Effector CD4-positive, alpha-beta T cell (primary cell): ENCODE results near the gene CHMP5.

Experiments used
- DNase-seq: peaks from one replicate; pipeline ENCODE4 v3.0.0-alpha.2; 2020
- total RNA-seq: gene quantifications from one replicate; lab custom pipeline; 2026; lab: John Stamatoyannopoulos, UW

The CHMP5 gene
- 23.1 reads per million, percentile 50 among the genes with 10 or more reads in this experiment for total RNA-seq

DNA sequence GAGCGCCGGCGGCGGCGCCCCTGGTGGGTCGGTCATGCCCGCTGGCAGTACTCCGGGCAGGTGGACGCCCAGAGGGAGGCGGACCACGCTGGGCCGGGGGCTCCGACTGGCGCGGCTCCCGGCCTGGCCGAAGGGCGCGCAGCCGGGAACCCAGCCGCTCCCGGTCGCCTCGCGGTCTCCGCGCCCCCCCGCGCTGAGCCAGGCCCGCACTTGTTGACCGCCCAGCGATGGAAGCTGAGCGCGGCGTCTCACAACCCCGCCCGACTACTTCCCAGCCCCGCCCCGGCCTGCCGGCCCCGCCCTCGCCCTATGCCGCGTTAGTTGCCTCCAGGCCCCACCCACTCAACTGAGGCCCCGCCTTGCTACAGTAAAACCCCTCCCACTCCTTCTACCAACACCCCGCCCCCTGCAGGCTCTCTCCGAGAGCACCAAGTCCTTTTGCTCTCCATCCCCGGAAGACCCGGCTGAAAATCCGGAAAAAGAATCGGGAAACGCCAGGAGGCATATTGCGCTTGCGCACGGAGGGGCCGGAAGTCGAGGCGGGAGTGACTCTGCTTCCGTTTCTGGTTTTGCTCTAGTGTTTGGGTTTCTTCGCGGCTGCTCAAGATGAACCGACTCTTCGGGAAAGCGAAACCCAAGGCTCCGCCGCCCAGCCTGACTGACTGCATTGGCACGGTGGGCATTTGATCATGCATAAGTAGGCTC lies at the start of gene CHMP5, which contains the start of gene BAG1:
Gene CHMP5, plus strand, starts transcription at position 577 of the 705 bp plus-strand sequence. Its CDS starts 30 bp downstream, at position 607.
Gene BAG1, minus strand, starts transcription at position 236 of the 705 bp plus-strand sequence.
- DNase-seq: peak; percentile 98

DNA sequence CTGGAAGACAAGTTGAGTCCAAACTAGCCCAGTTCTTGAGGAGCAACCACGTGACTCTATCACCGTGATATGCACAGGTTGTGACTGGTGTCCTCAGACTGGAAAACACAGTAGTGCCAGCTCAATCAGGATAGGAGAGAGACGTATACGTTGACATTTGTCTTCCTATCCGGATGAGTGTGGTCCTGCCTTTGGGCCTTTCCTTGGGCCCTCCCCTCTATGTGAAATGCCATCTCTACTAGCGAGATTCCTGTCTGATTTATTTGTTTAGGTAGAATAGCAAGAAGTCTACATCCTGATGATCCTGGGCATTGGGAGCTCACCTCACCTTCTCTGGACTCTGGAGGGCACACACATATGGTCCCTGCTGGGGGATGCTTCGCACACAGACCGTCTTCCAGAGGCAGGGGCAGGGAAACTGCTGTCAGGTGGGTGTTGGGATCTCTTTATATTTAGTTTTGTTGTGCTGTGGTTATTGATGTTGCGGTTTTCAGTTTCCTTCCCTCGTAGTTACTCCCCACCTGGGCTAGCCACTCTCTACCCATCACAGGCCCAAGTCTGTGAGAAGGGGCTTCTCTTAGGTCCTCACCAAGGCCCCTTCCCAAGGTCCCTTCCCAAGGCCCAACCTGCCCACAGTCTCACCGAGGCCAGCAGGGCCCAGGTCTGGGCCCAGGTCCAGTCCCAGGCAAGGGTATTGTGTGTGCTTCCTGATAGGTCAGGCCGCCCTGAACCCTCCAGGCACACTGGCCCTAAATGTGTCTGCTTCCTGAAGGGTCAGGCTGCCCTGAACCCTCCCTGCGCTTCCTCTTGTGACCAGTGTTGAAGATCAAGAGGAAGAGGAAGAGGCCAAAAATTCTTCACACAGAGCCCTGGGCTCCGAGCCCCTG lies 43.9 kb upstream of the CHMP5 start:
- no peak for DNase-seq

DNA sequence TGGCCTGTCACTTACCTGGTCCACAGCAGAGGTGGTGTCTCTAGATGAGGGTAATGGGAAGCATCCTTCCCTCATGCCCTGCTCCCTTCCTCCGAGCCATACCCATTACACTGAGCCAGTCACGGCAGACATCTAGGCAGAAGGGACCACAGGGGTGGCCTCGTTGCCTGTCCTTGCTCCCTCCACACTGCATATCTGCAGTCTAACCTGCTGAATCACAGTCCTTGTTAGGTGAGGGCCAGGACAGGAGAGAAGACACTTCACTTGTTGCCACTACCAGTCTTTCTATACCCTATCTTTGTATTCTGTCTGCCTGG lies 43.3 kb upstream of the CHMP5 start:
- no peak for DNase-seq

DNA sequence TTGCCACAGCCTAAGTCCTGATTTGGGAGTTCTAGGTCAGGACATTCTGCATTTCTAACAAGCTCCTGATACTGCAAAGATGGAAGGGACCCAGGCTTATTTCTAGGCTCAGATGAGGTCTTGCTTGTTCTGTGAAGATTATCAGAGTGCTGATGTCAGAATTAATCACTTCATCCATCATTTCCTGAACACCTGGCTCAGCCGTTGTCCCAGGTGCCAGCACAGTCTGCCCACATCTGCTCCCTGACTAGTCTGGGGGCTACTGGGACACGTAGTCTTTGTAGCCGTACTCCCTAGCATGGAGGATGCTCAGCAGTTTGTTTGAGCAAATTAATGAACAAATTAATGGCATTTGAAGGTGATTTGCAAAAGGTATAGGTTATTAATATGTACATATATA lies 42.8 kb upstream of the CHMP5 start:
- no peak for DNase-seq

DNA sequence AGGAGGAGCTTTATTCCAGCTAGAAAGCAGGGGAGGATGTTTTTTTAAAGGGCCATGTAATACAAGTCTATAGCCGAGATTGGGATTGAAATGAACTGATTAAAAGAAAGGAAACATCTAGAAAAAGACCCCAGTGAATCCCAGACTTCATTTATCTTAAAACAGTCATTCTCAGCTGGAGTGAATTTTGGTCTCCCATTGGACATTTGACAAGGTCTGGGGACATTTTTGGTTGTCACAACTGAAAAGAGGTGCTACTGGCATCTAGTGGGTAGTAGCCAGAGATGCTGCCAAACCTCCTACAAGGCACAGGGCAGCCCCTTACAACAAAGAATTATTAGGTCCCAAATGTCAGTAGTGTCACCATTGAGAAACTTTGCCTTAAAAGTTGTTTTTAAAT lies 41.2 kb upstream of the CHMP5 start:
- DNase-seq: no peak

- DNase-seq: peak; percentile 65
Observed at GRCh38 chr9:33225319-33226147, 39.3 kb upstream of the CHMP5 start.

DNA sequence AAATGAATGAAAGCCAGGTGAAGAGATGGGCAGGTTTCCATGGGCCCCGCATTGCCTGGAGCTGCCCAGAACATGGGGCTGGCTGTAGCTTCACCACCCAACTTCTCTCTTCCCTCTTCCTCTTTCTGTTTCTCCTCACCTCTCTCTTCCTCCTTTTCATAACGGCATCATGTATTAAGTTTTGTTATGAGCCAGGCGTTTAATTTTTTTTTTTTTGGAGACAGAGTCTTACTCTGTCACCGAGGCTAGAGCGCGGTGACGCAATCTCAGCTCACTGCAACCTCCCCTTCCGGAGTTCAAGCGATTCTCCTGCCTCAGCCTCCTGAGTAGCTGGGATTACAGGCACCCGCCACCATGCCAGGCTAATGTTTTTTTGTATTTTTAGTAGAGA lies 37.8 kb upstream of the CHMP5 start:
- no peak for DNase-seq

DNA sequence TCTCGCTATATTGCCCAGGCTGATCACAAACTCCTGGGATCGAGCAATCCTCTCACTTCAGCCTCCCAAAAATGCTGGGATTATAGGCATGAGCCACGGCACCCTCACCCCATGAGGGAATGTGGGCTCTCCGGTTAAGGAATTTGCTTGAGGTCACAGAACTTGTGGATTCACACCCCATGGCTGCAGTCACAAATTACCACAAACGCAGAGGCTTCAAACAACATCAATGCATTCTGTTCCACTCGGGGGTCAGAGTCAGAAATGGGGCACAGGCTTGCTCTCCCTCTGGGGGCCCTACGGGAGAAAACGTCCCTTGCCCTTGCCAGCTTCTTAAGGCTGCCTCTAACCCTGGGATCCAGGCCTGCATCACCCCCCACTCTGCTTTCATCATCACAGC lies 37.1 kb upstream of the CHMP5 start:
- DNase-seq: no peak

DNA sequence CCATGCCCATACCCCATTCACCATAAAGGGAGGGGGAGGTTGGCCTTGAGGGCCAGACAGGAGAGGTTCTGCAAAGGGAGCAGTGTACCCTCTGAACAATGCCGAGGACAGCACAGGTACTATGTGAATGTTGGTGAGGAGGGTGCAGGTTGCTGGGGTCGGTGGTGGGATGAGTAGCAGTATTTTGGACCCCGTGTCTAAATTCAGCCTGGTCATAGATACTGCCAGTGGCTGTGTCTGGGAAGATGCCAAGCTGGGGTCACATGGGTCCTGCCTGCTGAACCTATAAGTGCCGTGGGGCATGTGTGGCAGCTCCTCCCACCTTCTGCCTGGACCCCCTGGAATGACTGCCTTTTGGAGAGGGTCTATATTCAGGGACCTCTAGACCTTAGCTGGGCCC lies 36.2 kb upstream of the CHMP5 start:
- no peak for DNase-seq

DNA sequence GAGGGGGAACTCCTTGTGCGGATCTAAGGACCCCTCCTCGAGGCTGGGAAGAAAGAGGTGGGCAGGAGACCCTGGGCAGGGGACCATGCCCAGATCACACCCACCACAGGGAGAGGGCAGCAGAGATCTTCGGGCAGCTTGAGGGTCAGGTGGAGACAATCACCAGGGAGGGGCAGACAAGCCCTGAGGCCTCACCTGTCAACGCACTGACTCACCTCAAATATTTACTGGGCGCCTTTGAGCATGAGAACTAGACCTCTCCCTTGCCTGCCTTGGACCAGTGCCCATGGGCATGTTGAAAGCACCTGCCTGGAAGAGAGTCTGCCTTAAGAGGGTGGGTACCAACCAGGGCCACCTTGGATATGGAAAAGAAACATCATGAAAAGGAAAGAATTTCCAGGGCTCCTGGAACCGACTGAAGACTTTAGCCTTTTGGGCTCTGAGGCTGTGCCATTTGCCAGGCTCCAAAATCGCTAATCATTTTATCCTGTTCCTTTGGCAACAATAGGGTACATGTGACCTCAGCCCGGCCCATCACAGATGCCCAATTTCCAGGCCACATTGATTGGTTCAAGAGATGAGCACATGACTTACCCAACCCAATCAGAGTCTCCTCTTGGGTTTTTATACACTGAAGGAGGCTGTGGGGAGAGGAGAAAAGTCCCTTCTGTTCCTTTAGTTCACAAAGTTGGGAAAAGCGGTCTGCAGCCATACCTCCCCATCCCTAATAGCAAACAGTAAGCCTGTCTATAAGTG lies 35.3 kb upstream of the CHMP5 start:
- DNase-seq: no peak

GRCh38 chr9:33230756-33231622 lies 33.9 kb upstream of the CHMP5 start:
- DNase-seq: no peak

- DNase-seq: no peak
Observed at GRCh38 chr9:33231623-33231942, 33.3 kb upstream of the CHMP5 start.

DNA sequence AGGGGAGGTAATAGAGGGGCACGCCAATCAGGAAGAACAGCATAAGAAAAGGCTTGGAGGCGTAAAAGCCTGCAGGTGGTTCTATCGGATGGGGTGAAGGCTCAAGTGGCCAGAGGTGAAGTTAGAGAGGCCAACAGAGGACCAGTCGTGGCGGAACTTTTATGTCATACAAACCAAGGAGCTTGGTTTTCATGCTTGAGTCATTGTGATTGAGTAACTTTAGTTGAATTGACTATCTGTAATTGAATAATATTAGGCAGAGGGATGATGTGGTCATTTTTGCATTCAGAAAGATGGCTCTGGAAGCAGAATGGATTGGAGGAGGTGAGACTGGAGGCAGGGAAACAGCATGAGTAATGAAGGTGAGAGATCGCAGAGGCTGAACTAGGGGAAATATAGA lies 32.0 kb upstream of the CHMP5 start:
- no peak for DNase-seq

DNA sequence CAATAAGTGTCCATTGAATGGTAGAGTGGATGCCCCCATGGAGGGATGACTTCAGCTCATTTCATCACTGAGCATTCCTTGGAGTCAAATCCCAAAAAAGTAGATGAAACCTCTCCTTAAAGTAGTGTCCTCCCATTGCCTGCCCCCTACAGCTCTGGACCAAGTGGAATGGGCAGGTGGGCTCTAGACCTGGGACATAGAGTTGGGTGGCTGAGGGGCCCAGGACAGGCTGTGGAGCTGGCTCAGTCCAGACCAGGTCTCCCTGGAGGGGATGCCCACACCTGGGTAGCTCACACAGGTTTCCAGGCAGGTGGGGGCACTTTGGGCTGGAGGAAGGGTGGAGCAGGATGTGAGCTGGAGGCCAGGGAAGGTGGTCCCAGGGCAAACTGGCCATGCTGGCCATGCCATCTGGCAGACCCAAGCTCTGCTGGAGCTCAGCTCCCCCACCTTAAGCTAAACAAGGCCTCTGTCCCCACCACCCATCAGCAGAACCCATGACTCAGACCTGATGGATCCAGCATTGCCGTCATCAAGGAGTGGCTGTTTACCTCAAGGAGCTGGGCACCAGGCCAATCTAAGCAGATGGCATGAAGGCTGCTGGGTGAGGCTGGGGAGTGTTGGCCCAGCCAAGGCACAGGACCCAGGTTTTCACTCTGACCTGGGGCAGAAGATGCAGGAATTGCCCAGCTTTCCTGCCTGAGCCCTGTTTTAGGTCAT lies 31.1 kb upstream of the CHMP5 start:
- no peak for DNase-seq

DNA sequence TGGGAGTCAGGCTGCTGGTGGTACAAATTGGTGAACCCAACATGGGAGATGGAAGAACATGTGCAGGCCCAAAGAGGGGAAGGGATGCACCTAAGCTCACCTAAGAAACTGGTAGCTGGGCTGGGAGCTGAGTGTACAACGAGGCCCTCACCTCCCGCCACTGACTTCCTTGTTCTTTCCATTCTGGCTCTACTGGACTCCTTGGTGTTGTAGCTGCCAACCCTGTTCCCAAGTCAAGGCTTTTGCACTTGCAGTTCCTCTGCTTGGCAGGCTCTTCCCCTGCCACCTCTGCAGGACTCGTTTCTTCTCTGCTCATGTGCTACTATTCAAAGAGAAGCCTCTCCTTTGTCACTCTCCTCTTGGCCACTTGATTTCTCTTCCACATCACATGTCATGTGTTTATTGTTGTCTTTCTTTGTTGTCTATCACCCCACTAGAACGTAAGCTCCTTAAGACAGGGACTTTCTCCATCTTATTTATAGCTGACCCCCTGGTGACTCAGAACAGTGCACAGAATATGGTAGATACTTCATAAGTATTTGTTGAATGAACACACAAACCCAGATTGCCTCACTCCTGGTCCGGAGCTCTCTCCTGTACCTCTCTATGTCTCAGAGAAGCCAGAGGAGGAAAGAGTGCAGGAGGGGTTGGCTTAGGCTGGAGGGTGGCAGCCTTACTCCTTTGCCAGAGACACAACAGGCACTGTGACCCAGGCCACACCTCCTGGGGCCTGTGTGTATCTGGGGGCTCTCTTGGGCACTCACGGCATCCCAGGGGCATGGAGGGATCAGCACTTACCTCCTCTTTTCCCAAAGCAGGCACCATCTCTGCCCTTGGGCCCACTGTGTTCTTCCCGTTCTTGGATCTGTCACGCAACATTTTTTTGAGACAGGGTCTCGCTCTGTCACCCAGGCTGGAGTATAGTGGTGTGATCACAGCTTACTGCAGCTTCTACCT lies 30.1 kb upstream of the CHMP5 start:
- DNase-seq: no peak

GRCh38 chr9:33236571-33236970 lies 28.3 kb upstream of the CHMP5 start:
- DNase-seq: no peak

DNA sequence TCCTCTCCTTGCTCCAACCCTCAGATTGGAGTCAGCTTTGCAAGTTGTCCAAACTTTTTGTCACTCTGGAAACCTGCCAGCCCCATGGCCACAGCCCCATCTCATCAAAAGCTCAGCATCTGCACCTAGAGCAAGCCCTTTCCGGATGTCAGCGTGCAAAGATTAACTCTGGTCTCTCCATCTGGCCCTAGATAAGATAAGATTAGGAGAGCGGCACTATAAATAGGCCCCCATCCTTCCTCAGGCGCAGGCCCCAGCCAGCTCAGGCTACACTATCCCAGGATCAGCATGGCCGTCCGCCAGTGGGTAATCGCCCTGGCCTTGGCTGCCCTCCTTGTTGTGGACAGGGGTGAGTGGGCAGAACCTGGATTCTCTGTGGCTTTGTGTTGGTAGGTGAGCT lies 24.9 kb upstream of the CHMP5 start, which contains the start of gene SPINK4:
Gene SPINK4, plus strand, starts transcription at position 247 of the 400 bp plus-strand sequence. Its CDS starts 42 bp downstream, at position 289.
- no peak for DNase-seq

DNA sequence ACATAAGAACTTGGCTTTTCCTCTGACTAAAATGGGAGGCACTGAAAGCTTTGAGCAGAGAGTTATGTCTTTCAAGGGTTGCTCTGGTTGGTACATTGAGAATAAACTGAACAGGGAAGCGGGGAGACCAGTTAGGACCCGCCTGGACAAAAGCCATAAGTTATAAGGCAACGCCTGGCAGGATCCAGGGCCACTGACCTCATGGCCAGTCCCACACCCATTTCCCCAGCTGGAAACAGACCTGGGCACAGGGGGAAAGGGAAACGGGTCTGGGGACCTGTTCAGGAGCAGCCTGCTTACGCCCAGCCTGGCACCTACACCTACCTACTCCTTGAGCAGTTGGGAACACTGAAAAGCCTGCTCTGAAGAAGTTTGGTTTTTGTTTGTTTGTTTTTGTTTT lies 23.6 kb upstream of the CHMP5 start:
- no peak for DNase-seq

- DNase-seq: no peak
Observed at GRCh38 chr9:33242609-33243134, 22.2 kb upstream of the CHMP5 start.
